SIG-M5 (cell line): ENCODE data around the gene ARID5B.

Experiments used
- DNase-seq: peaks from one replicate; lab custom pipeline; 2025; lab: John Stamatoyannopoulos, UW

ARID5B gene

DNA sequence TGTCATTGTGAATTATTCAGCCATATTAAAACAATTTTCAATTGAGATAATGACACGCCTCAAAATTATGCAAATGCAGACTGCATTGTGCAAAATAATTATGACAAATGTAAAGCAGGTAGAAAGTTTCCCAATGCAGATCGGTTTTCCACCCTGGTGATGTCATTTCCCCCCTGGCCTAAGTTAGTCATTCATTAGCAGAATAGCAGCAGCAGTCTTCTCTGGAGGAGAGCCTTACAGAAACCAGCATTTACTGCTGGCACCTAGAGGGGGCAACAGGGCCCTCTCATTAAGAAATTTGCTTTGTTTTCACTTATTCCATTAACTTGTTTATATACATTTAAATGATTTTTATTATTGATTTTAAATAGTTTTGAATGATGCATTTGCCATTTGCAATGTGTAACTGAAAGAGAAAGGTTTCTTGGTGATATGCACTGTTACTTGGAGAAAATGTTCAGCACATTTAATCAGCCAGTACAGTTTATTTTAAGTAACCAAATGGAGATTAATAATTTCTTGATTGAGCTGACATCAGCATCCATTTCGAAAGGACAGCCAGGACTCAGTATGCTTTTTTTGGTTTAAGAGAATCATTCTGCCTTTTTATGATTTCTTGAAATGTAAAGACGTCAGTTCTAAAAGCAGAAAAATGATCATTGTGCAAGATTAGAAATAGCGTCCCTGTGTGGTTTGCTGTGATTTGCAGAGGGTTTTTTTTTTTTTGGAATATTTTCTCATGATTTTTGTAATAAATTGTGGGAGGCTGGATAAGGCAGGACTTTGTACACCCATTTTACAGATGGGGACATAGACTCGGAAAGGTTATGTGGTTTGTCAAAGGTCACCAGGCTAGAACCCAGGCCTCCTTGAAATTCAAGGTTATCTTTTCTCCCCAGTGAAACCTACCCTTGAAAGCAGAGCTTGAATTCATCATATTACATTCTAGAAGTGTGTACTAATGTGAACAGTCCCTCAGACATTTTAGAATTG lies 3.5 kb downstream of the ARID5B start:
- DNase-seq, result no peak

GRCh38 chr10:61905837-61906561 lies 4.5 kb downstream of the ARID5B start:
- DNase-seq, result no peak

- no peak for DNase-seq
Observed at GRCh38 chr10:61906562-61906901, 5.0 kb downstream of the ARID5B start.

- no peak for DNase-seq
Observed at GRCh38 chr10:61907011-61907410, 5.5 kb downstream of the ARID5B start.

GRCh38 chr10:61907587-61907986 lies 6.1 kb downstream of the ARID5B start:
- no peak for DNase-seq

DNA sequence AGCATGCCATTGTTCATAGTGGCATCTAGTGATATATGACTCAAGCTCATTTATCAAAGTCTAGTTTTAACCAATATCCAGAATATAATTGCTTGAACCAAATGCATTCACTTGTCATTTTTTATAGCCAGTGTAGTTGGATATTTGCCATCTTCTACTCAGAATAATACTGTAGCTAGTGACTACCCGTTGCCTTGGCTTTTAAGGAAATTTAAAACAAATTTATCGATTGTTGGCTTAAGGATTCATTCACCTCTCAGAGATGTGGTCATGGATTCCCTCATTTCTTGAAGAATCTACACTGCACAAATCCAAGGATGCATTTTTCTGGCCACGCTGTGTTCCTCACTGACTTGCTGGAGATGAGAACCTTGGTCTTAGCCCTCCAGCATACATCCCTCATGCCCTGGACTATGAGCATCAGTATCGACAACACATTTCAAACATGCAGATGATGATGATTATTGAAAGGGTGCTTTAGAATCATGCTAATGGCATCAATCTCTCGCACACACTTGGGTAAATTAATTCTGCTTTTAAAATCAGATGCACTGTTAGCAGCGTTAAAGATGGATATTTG lies 8.8 kb downstream of the ARID5B start:
- no peak for DNase-seq

DNA sequence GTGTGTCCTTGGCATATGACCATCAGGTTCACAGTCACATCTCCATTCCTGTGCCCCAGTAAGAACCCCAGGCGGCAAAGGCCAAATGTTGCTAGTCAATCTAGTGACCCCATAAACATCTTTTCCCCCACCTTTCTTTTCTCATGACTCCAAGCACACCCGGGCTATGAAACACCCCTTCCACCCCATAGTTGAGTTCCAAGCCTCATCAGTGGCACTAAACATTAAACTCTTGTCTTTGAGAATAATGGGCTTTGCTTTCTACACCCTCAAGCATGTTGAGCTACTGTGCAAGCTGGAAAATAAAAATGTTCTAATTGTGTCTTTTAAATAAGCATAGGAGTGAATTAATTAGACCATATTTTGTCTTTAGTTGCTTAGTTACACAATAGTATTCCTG lies 9.4 kb downstream of the ARID5B start:
- no peak for DNase-seq

DNA sequence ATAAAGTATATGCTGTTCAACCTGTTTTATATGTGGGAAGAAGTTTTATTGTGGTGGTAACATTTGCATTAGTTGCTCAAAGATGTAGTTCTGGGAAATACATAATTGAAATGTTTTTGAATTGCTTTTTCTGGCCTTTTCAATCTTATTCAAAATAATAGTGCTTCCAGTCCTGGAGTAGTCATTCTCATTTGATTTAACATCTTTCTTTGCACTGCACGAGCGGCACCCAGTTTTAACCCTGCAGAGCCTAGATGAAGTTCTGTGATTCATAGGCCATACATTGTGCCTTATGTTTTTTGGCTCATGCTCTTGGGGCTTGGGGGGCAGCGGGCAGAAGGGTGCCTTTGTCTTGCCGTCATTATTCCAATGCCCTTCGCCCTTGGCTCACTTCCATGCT lies 9.9 kb downstream of the ARID5B start:
- no peak for DNase-seq

GRCh38 chr10:61912981-61913380 lies 11.5 kb downstream of the ARID5B start:
- DNase-seq, result no peak

DNA sequence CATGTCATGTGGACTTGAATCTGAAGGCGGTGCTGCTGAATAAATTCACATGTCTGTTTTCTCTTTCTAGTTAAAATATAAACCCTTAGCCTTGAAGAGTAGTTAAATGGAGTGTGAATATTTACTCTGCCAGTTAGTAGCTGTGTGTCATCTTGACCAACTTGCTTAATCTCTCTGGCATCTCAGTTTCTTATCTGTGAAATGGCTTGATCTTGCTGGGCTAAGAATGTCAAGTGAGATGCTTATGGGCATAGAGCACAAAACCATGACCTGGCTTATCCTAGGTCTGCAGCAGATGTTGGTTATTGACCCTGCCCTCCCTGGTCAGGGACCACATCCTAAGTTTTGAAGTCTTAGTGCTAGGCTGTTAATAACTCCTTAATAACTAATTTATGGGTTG lies 16.6 kb downstream of the ARID5B start:
- DNase-seq, result no peak

GRCh38 chr10:61918989-61919388 lies 17.5 kb downstream of the ARID5B start:
- no peak for DNase-seq

- DNase-seq, result no peak
Observed at GRCh38 chr10:61919646-61920215, 18.2 kb downstream of the ARID5B start.

- DNase-seq, result no peak
Observed at GRCh38 chr10:61921143-61921542, 19.6 kb downstream of the ARID5B start.

DNA sequence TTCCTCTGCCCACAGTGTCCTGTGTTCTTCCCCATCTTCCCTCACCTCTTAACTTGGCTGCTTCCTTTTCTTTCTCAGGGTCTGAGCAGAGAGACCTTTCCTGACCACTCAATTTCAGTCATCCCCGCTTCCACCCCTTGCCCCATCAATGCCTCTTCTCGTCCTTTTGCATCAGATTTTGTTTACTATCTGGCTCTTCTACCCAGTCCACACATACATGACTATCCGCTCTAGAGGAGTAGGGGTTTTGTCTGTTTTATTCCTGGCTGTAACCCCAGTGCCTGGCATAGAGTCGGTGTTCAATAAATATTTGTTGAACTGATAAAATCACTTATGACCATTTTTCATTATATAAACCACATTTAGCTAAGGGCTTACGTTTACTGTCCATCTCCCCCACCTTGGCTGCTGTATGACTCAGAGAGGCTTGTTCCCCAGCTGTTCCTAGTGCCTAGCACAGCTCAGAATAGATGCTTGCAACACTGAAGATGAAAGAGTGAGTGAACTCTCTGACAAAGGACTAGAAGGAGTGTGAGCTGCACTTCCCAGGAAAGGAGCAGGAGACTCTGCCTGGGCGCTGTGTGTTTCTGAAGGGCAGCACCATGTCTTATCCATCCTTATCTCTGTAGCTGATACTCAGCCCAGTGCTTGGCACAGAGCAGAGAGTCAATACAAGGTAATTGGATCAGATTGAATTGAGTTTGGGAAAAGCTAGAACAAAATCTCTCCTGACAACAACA lies 21.9 kb downstream of the ARID5B start:
- no peak for DNase-seq

- no peak for DNase-seq
Observed at GRCh38 chr10:61923950-61924274, 22.4 kb downstream of the ARID5B start.

DNA sequence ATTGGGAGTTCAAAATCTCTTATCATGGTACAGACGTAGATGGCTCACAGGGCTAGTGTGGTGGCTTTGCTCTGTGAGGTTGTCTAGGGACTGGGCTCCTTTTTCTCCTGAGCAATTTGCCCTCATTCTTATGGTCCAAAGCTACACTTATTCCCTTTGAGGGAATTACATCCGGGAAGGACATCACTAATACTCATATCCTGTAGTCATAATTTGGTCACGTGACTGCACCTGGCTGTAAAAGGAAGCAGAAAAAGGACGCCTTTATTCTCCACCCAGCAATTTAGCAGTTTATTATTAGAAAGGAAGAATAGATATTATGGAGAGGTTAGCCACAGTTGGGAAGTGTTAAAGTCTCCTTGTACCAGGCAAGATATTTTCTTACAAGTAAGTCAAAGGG lies 28.1 kb downstream of the ARID5B start:
- no peak for DNase-seq

GRCh38 chr10:61931620-61932332 lies 30.3 kb downstream of the ARID5B start:
- DNase-seq, result no peak

DNA sequence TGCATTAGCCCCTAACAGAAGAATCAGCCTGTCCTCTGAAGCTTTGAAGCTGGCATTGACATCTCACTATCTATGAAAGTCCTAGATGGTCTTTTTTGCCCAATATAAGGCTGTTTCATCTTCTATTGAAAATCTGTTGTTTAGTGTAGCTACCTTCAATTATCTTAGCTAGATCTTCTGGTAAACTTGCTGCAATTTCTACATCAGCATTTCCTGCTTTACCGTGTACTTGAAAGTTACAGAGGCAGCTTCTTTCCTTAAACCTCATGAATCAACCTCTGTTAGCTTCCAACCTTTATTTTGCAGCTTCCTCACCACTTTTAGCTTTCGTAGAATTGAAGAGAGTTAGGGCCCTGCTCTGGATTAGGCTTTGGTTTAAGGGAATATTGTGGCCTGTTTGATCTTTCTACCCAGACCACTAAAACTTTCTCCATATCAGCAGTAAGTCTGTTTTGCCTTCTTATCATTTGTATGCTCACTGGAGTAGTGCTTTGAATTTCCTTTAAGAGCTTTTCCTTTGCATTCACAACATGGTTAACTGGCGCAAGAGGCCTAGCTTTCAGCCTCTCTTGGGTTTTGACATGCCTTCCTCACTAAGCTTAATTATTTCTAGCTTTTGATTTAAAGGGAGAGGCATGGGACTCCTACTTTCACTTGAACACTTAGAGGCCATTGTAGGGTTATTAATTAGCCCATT lies 32.5 kb downstream of the ARID5B start:
- DNase-seq, result no peak

DNA sequence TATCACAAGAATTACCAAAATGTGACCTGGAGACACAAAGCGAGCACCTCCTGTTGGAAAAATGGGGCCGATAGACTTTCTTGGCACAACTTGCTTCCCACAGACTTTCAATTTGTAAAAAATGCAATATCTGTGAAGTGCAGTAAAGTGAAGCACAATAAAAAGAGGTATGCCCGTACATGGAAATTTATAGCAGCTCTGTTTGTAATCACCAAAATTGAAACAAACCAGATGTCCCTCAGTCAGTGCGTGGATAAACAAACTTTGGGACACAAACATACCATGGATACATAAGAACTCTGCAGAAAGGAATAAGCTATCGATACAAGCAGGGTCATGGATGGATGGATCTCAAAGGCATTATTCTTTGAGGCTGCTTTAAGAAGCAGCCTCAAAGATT lies 33.6 kb downstream of the ARID5B start:
- no peak for DNase-seq

DNA sequence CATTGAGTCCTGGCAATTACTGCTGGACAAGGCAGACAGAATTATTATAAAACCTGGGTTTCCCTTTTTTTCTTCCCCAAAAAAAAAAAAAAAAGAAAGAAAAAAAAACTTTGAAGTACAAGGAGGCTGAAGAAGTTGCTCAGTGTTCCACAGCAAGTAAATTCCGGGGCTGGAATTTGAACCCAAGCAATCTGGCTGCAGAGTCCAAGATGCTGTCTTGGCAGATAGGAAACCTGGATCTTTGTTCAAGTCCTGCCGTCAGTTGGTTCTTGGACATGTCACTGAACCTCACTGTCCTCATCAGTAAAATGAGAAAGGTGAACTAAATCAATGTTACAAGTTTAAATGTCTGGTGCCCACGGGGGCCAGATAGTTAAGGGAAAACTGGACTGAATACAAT lies 35.3 kb downstream of the ARID5B start:
- DNase-seq, result no peak
